Measurements from ENCODE around the gene TMEM35B. TPM values are rescaled to one million over a fixed set of nuclear protein-coding genes. Genes with fewer than 3 reads are reported as not detected.
"Not testable (repeated sequence)": the region's sequence is repeated elsewhere in the genome, so short reads cannot be mapped to it uniquely, and the experiment has no call there.

The TMEM35B gene
- total RNA-seq, 6 experiments from 2014 or later, result 12.6 to 22.1 (median 16.2) TPM

GRCh38 chr1:34946211-34946610 is 38.9 kb downstream of the TMEM35B start:
- no peaks in the 10 kb centered on the region for H3K4me1 ChIP-seq
- DNase-seq (no peak), ATAC-seq (no peak)
- no peak overlapping the region for H3K4me3 ChIP-seq
- H3K27ac ChIP-seq, result no peak overlapping the region
- intact Hi-C loops (cut with DNase I), result no loop called here
- H3K27me3 ChIP-seq, result no peaks in the 10 kb centered on the region
- no peaks in the 10 kb centered on the region for H3K9me3 ChIP-seq
- TF ChIP-seq POLR2A (IDR thresholded peaks at IDR 0.05) (no peak), CTCF (IDR thresholded peaks at IDR 0.05) (no peak)
- no peaks in the 10 kb centered on the region for H3K36me3 ChIP-seq
- WGBS (ENCODE audit: insufficient coverage, low coverage, low lambda C conversion rate, missing lambda C conversion rate), result 89% methylated on average over 6 of the region's 6 CpGs

- H3K9me3 ChIP-seq; H3K4me1 ChIP-seq; intact Hi-C loops (cut with DNase I); H3K27ac ChIP-seq; H3K4me3 ChIP-seq; DNase-seq; H3K27me3 ChIP-seq; H3K36me3 ChIP-seq; ATAC-seq: not testable (repeated sequence)
- WGBS (ENCODE audit: insufficient coverage, low coverage, low lambda C conversion rate, missing lambda C conversion rate), result 85% methylated on average over 2 of the region's 2 CpGs
These were observed 43.3 kb downstream of the TMEM35B start for GRCh38 chr1:34941798-34942197.

Small RNA genes lying within 50 kb of the gene (small RNA-seq; reads per million reads assigned to genes)
- gene TMEM35B, result 0 reads per million in 2 experiments

Other genes starting within 250 kb of the TMEM35B start
- gene GJB5, start 230.3 kb downstream of the TMEM35B start, total RNA-seq, result not detected
- gene GJB4, start 225.6 kb downstream of the TMEM35B start, total RNA-seq, result not detected
- gene GJB3, start 204.1 kb downstream of the TMEM35B start, total RNA-seq, result 1 to 10 TPM in 1 of 6 experiments, under 1 TPM in 5; 0.12 to 1.3 (median 0.23) TPM
- gene GJA4, start 192.3 kb downstream of the TMEM35B start, total RNA-seq, result 10 to 100 TPM in 2 of 6 experiments, 1 to 10 TPM in 4; 4.3 to 21.8 (median 7.6) TPM
- gene SMIM12, start 125.6 kb downstream of the TMEM35B start, total RNA-seq, result 10 to 100 TPM; 30.5 to 45.7 (median 32.2) TPM
- under 1 TPM in 2 of 6 experiments, not detected in 4; 0.07 to 0.13 TPM for gene DLGAP3, start 55.7 kb downstream of the TMEM35B start, total RNA-seq
- 1 to 10 TPM; 4.6 to 8.0 (median 6.7) TPM for gene ZMYM6, start 46.6 kb upstream of the TMEM35B start, total RNA-seq
- 10 to 100 TPM in 1 of 6 experiments, 1 to 10 TPM in 5; 6.7 to 10.4 (median 7.6) TPM for gene ZMYM1, start 94.0 kb upstream of the TMEM35B start, total RNA-seq
- 10 to 100 TPM; 48.4 to 99.6 (median 73.2) TPM for gene SFPQ, start 207.8 kb upstream of the TMEM35B start, total RNA-seq

Measured in right lobe of liver (tissue), 6 donors.